H9 (cell line): ENCODE measurements around the gene KCNG2. TPM values are rescaled to one million over a fixed set of nuclear protein-coding genes. Genes with fewer than 3 reads are reported as not detected.

ENCODE experiments used
- DNase-seq: peaks from one replicate; pipeline ENCODE4 v3.0.0-alpha.2; 2017
- H2AFZ ChIP-seq: one replicate; pipeline ENCODE4 v1.6.1; 2013; ENCODE audit warnings: mild to moderate bottlenecking, low read length, control low read depth, moderate library complexity
- H2AK5ac ChIP-seq: 2 replicates; pipeline ENCODE4 v1.6.1; 2013; ENCODE audit warnings: low read length, control low read depth, mixed read lengths; ENCODE audit not compliant: insufficient read length
- H2BK120ac ChIP-seq: one replicate; pipeline ENCODE4 v1.6.1; 2013; ENCODE audit warnings: low read depth, mild to moderate bottlenecking, low read length, control low read depth, inconsistent platforms; ENCODE audit not compliant: poor library complexity, severe bottlenecking
- H2BK12ac ChIP-seq: 2 replicates; pipeline ENCODE4 v1.6.1; 2013; ENCODE audit warnings: low read length, control low read depth, mixed read lengths, low read depth; ENCODE audit not compliant: insufficient read length
- H2BK15ac ChIP-seq: 2 replicates; pipeline ENCODE4 v1.6.1; 2013; ENCODE audit warnings: low read depth, low read length, control low read depth
- H2BK20ac ChIP-seq: one replicate; pipeline ENCODE4 v1.6.1; 2013; ENCODE audit warnings: low read depth, mild to moderate bottlenecking, low read length, control low read depth, inconsistent platforms; ENCODE audit not compliant: poor library complexity, severe bottlenecking
- H2BK5ac ChIP-seq: 2 replicates; pipeline ENCODE4 v1.6.1; 2013; ENCODE audit warnings: low read length, control low read depth, mixed read lengths; ENCODE audit not compliant: insufficient read length
- H3K14ac ChIP-seq: 2 replicates; pipeline ENCODE4 v1.6.1; 2013; ENCODE audit warnings: low read length, control low read depth; ENCODE audit not compliant: insufficient read depth
- H3K18ac ChIP-seq: 2 replicates; pipeline ENCODE4 v1.6.1; 2013; ENCODE audit warnings: low read depth, mild to moderate bottlenecking, mixed read lengths, low read length, control low read depth; ENCODE audit not compliant: insufficient read length
- H3K23ac ChIP-seq: 2 replicates; pipeline ENCODE4 v1.6.1; 2013; ENCODE audit warnings: low read length, control low read depth, mixed read lengths, low read depth; ENCODE audit not compliant: insufficient read length
- H3K23me2 ChIP-seq: 2 replicates; pipeline ENCODE4 v1.6.1; 2013; ENCODE audit warnings: low read depth, mild to moderate bottlenecking, mixed read lengths, low read length, control low read depth; ENCODE audit not compliant: insufficient read length, poor library complexity, severe bottlenecking
- H3K27ac ChIP-seq: 2 replicates; pipeline ENCODE4 v1.5.1; 2013; ENCODE audit warnings: low read length, control low read depth, mixed read lengths, low read depth; ENCODE audit not compliant: insufficient read length
- H3K27me3 ChIP-seq: 2 replicates; pipeline ENCODE4 v1.6.1; 2013; ENCODE audit warnings: low read length, control low read depth, inconsistent platforms; ENCODE audit not compliant: insufficient read depth
- H3K4ac ChIP-seq: 2 replicates; pipeline ENCODE4 v1.6.1; 2013; ENCODE audit warnings: low read depth, mild to moderate bottlenecking, control low read depth, inconsistent platforms, low read length, moderate library complexity
- H3K4me1 ChIP-seq: 2 replicates; pipeline ENCODE4 v1.6.1; 2013; ENCODE audit warnings: low read length, control low read depth, inconsistent platforms; ENCODE audit not compliant: insufficient read depth
- H3K4me2 ChIP-seq: 2 replicates; pipeline ENCODE4 v1.6.1; 2013; ENCODE audit warnings: low read length, control low read depth, mixed read lengths; ENCODE audit not compliant: insufficient read length, insufficient read depth
- H3K56ac ChIP-seq: 2 replicates; pipeline ENCODE4 v1.6.1; 2013; ENCODE audit warnings: low read depth, mild to moderate bottlenecking, mixed read lengths, low read length, control low read depth; ENCODE audit not compliant: insufficient read length
- H3K79me1 ChIP-seq: 2 replicates; pipeline ENCODE4 v1.6.1; 2013; ENCODE audit warnings: low read depth, mild to moderate bottlenecking, moderate library complexity, low read length, control low read depth, inconsistent platforms; ENCODE audit not compliant: insufficient read depth, poor library complexity, severe bottlenecking
- H3K79me2 ChIP-seq: 2 replicates; pipeline ENCODE4 v1.6.1; 2013; ENCODE audit warnings: low read length, control low read depth, inconsistent platforms; ENCODE audit not compliant: insufficient read depth
- H3K9ac ChIP-seq: 2 replicates; pipeline ENCODE4 v1.6.1; 2013; ENCODE audit warnings: low read length, control low read depth, mixed read lengths; ENCODE audit not compliant: insufficient read length; ENCODE audit errors: extremely low read depth
- H3K9me3 ChIP-seq: one replicate; pipeline ENCODE4 v1.6.1; 2013; ENCODE audit warnings: low read depth, low read length, inconsistent platforms; ENCODE audit not compliant: control insufficient read depth
- H3T11ph ChIP-seq: one replicate; pipeline ENCODE4 v1.6.1; 2013; ENCODE audit warnings: mild to moderate bottlenecking, low read length, control low read depth, inconsistent platforms
- H4K20me1 ChIP-seq: one replicate; pipeline ENCODE4 v1.6.1; 2013; ENCODE audit not compliant: control insufficient read depth, insufficient read length, insufficient read depth
- H4K5ac ChIP-seq: 2 replicates; pipeline ENCODE4 v1.6.1; 2013; ENCODE audit warnings: low read depth, mild to moderate bottlenecking, mixed read lengths, low read length, control low read depth; ENCODE audit not compliant: insufficient read length
- H4K8ac ChIP-seq: replicated peaks from 2 replicates; pipeline ENCODE4 v1.6.1; 2013; ENCODE audit warnings: low read length, control low read depth, mixed read lengths, low read depth; ENCODE audit not compliant: insufficient read length
- H4K91ac ChIP-seq: 2 replicates; pipeline ENCODE4 v1.6.1; 2013; ENCODE audit warnings: low read depth, mild to moderate bottlenecking, moderate library complexity, mixed read lengths, low read length, control low read depth; ENCODE audit not compliant: insufficient read length
- H3K27ac Mint-ChIP-seq, 3 experiments: 2 replicates in 2 of 3; 3 replicates in 1 of 3; pipeline ENCODE4 v1.8.0; 2020 to 2021; ENCODE audit warnings: mixed read lengths in 3 of 3, mild to moderate bottlenecking in 1 of 3, moderate library complexity in 1 of 3
- H3K27me3 Mint-ChIP-seq: 2 replicates; pipeline ENCODE4 v1.8.0; 2021; ENCODE audit warnings: low read depth, mild to moderate bottlenecking, moderate library complexity, mixed read lengths
- H3K36me3 Mint-ChIP-seq, 3 experiments: 2 replicates in 2 of 3; 3 replicates in 1 of 3; pipeline ENCODE4 v1.8.0; 2020 to 2021; ENCODE audit warnings: low read depth in 3 of 3, mixed read lengths in 3 of 3; ENCODE audit not compliant: insufficient read depth in 1 of 3
- H3K4me1 Mint-ChIP-seq, 2 experiments: 2 replicates each; pipeline ENCODE4 v1.8.0; 2020; ENCODE audit warnings: mixed read lengths in 2 of 2
- H3K4me3 Mint-ChIP-seq, 2 experiments: 2 replicates in 1 of 2; 3 replicates in 1 of 2; pipeline ENCODE4 v1.8.0; 2020 to 2021; ENCODE audit warnings: mild to moderate bottlenecking in 2 of 2, mixed read lengths in 2 of 2, moderate library complexity in 1 of 2
- H3K9me3 Mint-ChIP-seq, 2 experiments: 2 replicates in 1 of 2; 3 replicates in 1 of 2; pipeline ENCODE4 v1.8.0; 2020; ENCODE audit warnings: mild to moderate bottlenecking in 2 of 2, mixed read lengths in 2 of 2, moderate library complexity in 1 of 2
- WGBS: extraction: QIAGEN DNeasy Blood & Tissue Kit; methylation state at CpG from one replicate; pipeline ENCODE4 v1.1.7; 2013; ENCODE audit warnings: missing lambda C conversion rate, low lambda C conversion rate, mixed read lengths; ENCODE audit not compliant: insufficient read length; ENCODE audit errors: extremely low coverage; 5-methylcytosine and 5-hydroxymethylcytosine counted together
- total RNA-seq: library from RNA; stranded (reverse); gene quantifications from 2 replicates; pipeline ENCODE4 v1.2.1, GENCODE V29; 2021
- TF ChIP-seq, protein P1 (sequence below): fragments of 200-600 bp; sonication (generic); conservative IDR thresholded peaks from 3 replicates; pipeline ENCODE4 v1.8.0; 2021; ENCODE audit warnings: antibody characterized with exemption, mild to moderate bottlenecking

The KCNG2 gene
- total RNA-seq, 1 experiment from 2014 or later: 0.15 TPM

DNA sequence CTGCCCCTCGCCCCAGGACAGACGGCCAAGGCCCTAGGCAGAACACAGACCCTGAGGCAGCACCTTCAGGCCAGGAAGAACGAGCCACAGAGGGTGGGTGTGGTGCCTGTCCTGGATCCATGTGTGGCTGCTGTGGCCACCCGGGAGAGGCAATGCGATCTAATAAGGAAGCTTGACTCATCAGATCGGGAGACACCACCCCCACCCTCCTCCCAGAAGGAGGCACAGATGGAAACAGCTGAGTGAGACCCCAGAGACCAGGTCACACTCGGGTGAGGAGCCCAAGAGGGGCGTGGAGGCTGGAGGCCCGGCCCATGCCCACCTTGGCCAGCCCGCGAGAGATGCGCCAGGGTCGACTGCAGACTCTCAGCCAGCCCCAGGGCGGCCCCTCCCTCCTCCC is 20.3 kb downstream of the KCNG2 start:
- H3K27me3 ChIP-seq: no peaks in the 10 kb centered on the region
- no peak overlapping the region for H3T11ph ChIP-seq
- peaks cover 8% of the 10 kb centered on the region for H3K27me3 Mint-ChIP-seq
- H2AK5ac ChIP-seq: no peak overlapping the region
- no peaks in the 10 kb centered on the region for H3K23me2 ChIP-seq
- no peak overlapping the region for H4K8ac ChIP-seq
- H3K18ac ChIP-seq: no peak overlapping the region
- WGBS: no CpG with 5 or more reads among the region's 14 CpGs
- TF ChIP-seq, protein P1, sequence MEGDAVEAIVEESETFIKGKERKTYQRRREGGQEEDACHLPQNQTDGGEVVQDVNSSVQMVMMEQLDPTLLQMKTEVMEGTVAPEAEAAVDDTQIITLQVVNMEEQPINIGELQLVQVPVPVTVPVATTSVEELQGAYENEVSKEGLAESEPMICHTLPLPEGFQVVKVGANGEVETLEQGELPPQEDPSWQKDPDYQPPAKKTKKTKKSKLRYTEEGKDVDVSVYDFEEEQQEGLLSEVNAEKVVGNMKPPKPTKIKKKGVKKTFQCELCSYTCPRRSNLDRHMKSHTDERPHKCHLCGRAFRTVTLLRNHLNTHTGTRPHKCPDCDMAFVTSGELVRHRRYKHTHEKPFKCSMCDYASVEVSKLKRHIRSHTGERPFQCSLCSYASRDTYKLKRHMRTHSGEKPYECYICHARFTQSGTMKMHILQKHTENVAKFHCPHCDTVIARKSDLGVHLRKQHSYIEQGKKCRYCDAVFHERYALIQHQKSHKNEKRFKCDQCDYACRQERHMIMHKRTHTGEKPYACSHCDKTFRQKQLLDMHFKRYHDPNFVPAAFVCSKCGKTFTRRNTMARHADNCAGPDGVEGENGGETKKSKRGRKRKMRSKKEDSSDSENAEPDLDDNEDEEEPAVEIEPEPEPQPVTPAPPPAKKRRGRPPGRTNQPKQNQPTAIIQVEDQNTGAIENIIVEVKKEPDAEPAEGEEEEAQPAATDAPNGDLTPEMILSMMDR: no peak
- H4K20me1 ChIP-seq: peaks cover 5% of the 10 kb centered on the region
- no peaks in the 10 kb centered on the region for H3K4me1 ChIP-seq
- H3K4me1 Mint-ChIP-seq: no peaks in the 10 kb centered on the region
- no peak for DNase-seq
- no peak overlapping the region for H2BK15ac ChIP-seq
- no peak overlapping the region for H2BK20ac ChIP-seq
- H3K4me2 ChIP-seq: no peak overlapping the region
- no peaks in the 10 kb centered on the region for H3K79me2 ChIP-seq
- no peak overlapping the region for H3K4ac ChIP-seq
- no peak overlapping the region for H3K23ac ChIP-seq
- no peaks in the 10 kb centered on the region for H3K9me3 ChIP-seq
- H2BK12ac ChIP-seq: no peak overlapping the region
- H2BK5ac ChIP-seq: no peak overlapping the region
- H3K9me3 Mint-ChIP-seq: no peaks in the 10 kb centered on the region
- H3K9ac ChIP-seq: no peak overlapping the region
- H3K14ac ChIP-seq: no peak overlapping the region
- H3K79me1 ChIP-seq: no peaks in the 10 kb centered on the region
- no peak overlapping the region for H4K5ac ChIP-seq
- no peak overlapping the region for H3K27ac ChIP-seq
- no peak overlapping the region for H4K91ac ChIP-seq
- no peak overlapping the region for H2BK120ac ChIP-seq
- no peak overlapping the region for H3K56ac ChIP-seq
- no peak overlapping the region for H2AFZ ChIP-seq
- H3K36me3 Mint-ChIP-seq: no peaks in the 10 kb centered on the region
- H3K27ac Mint-ChIP-seq: no peak overlapping the region
- no peak overlapping the region for H3K4me3 Mint-ChIP-seq
